GM19351 (cell line): Measurements from ENCODE around the gene ZNF787.

ENCODE experiments used
- ATAC-seq: cut with Tn5 transposase; IDR thresholded peaks from one replicate; pipeline ENCODE4 v1.9.1; 2021; ENCODE audit warnings: mild to moderate bottlenecking, moderate library complexity; ENCODE audit not compliant: unreplicated experiment

The ZNF787 gene

DNA sequence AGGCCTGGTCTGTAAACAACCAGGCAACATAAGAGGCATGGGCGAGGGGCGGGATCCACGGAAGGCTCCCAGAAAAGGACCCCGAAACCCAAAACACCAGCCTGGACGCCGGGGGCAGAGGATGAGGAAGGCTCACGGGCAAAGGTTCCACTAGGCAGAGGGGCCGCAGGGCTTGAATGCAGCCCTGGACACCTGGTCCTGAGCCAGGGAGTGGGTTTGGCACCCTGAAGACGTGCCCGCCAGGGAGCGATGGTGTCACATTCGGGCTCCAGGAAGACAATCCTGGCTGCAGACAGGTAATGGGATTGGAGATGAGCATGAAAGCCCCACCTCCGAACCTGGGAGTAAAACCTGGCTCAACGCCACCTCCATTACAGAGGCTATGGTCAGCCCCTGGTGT, 31.8 kb downstream of the ZNF787 start:
- no peak for ATAC-seq

DNA sequence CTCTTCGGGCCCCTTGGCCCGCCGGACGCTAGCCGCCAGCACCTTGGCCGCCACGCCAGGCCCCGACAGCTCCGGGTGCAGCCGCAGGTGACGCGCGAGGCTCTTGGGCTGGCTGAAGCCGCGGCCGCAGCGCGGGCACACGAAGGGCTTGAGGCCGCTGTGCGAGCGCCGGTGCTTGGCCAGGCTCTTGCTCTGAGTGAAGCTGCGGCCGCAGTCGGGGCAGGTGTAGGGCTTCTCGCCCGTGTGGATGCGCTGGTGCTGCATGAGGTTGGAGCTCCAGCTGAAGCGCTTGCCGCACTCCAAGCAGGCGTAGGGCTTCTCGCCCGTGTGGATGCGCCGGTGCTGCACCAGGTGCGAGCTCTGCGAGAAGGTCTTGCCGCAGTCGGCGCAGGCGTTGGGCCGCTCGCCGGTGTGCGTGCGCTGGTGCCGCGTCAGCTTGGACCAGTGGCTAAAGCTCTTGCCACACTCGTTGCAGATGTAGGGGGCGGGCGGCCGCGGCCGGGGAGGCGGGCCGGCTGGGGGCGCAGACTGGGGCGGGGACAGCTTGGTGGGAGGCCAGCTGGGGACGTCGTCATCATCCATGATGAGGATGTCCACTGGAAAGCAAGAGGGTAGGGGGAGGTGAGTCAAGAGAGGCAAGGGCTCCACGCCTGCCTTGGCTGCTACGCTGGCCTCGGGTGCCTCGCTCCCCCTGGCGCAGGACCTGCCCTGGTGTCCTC, 32.4 kb downstream of the ZNF787 start:
- no peak for ATAC-seq

- no peak for ATAC-seq
Measured at GRCh38 chr19:56087647-56088496, 33.2 kb downstream of the ZNF787 start.

- no peak for ATAC-seq
Measured at GRCh38 chr19:56086671-56087430, 34.2 kb downstream of the ZNF787 start.

- ATAC-seq, result no peak
Measured at GRCh38 chr19:56085571-56086275, 35.4 kb downstream of the ZNF787 start.

DNA sequence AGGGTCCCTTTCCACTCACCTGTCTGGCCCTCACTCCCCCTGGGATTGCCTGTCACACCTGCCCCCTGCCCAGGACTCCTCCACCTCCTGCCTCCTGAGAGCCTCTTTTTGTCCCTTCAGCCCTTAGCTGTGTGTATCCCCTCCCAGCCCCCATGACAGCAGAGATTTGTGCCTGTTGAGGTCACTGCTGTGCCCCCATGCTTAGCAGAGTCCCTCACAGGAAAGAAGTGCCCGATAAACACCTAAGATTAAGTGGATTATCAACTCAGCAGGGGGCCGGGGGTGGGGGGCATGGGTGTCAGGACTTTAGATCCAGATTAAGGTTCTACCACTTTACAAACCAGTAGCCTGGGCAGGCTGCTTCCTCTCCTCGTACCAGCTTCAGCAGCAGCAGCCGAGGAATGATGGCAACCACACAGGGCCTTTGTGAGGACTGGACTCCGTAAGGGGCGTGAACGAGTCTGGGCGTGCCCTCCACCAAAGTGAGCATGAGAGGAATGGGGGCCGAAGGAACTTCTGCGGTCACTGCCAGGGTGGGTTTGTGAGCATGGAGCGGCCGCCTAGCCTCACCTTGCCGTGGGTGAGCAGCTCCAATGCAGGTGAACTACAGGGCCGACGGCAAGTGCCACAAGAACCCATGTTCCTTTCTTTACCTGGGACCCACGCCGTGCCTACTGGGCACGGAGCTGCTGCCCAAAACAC, 36.1 kb downstream of the ZNF787 start:
- no peak for ATAC-seq

GRCh38 chr19:56083668-56084067, 37.4 kb downstream of the ZNF787 start:
- ATAC-seq, result no peak

GRCh38 chr19:56080669-56081401, 40.3 kb downstream of the ZNF787 start:
- ATAC-seq, result peak; percentile 81

- ATAC-seq, result no peak
Measured at GRCh38 chr19:56079609-56080008, 41.5 kb downstream of the ZNF787 start.

GRCh38 chr19:56076498-56076897, 44.6 kb downstream of the ZNF787 start:
- no peak for ATAC-seq

DNA sequence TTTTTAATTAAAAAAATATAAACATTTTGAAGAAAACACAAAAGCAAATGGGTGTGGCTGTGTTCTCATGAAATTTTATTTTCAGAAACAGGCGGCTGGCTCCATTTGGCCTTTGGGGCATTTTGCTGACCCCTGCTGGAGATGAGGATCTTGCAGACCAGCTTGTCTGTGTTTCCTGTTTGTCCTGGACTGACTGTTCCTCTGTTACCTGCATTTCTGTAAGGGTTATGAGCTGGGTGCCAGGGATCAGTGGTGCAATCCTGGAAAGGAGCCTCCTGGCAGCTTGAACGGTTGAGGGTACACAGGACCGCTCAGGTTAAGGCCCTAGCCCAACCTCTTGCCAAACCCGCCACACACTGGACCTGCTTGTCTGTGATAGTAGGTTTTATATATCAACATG, 49.9 kb downstream of the ZNF787 start:
- ATAC-seq, result no peak

DNA sequence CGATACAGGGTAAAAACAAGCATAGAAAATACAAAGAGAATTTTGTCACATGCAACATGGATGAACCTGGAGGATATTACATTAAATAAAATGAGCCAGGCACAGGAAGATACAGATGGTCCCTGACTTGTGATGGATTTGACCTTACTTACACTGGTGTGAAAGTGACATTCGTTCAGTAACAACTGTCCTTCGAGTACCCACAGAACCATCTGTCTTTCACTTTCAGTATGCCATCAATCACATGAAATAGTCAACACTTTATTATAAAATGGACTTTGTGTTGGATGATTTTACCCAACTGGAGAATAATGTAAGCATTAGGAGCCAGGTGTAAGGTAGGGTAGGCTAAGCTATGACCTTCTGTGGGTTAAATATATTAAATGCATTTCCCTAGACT, 51.5 kb downstream of the ZNF787 start:
- no peak for ATAC-seq

DNA sequence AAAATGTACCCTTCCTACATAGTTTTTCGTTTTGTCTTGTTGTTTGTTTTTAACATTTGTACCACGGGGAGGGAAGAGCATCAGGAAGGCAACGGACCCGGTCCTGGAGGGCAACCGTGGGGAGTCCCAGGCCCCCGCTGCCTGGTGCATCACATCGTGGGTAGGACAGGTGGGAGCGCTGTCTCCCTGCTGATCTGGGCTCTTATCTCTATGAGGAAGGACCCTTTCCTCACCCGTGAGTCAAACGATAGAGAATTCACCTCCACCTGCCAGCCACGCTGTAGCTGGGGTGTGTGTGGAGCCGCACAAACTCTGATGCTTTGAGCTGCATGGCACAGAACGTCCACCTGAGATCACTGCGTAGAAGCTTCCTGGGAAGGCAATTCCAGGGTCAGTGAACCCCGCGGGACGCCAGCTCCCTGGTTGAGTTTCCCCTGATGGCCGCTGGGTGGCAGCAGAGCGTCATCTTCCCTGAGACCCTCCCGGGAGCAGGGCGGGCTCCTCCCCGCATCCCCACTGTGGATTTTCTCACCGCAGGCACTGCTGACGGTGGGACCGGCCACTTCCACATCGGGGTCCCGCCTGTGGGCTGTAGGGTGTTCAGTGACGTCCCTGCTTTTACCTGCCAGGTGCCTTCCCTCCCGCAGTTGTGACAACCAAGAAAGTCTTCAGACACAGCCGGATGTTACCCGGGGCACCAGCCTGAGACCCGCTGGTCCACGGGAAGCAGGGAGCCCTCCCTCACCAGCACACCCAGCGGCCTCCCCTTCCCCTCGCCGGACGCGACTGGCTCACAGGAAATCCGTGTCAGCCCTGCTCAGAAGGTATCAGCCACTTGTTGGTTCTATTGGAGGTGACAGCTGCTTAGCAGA, 54.7 kb downstream of the ZNF787 start:
- no peak for ATAC-seq

GRCh38 chr19:56053596-56053995, 67.5 kb downstream of the ZNF787 start:
- no peak for ATAC-seq
